Muscle of back (tissue), 13 donors: ENCODE data around the gene ZNRF2. TPM values are rescaled to one million over a fixed set of nuclear protein-coding genes. Genes with fewer than 3 reads are reported as not detected.

Experiments
- DNase-seq, 3 donors: peaks; one replicate each; pipeline versions ENCODE4 v3.0.0 to v3.0.0-alpha.2; 2013
- long read RNA-seq, 9 donors: transcript quantifications; one replicate each; lab custom pipeline, GENCODE V29; 2026
- polyA plus RNA-seq, 10 donors: library from polyadenylated mRNA; unstranded; fragments of 120-200 nt; gene quantifications; one replicate each; pipeline ENCODE4 v1.2.1, GENCODE V29; 2013; ENCODE audit not compliant: insufficient read length in 10 of 10

Gene ZNRF2
- 10 to 100 TPM in 7 of 10 donors, 1 to 10 TPM in 3; 9.4 to 13.6 (median 11.2) TPM for polyA plus RNA-seq
- long read RNA-seq, donor 1, partial matches to known transcripts: 8 of 12 reads
- long read RNA-seq, donor 1, other reads (novel, unspliced or antisense): 0 of 12 reads
- long read RNA-seq, donor 2, transcript ZNRF2-201 (5 exons, 3,460 nt): major isoform, 9 of 9 reads
- long read RNA-seq, donor 2, partial matches to known transcripts: 0 of 9 reads
- long read RNA-seq, donor 2, other reads (novel, unspliced or antisense): 0 of 9 reads
- long read RNA-seq, donor 3: 0 reads
- long read RNA-seq, donor 4, partial matches to known transcripts: 11 of 12 reads
- long read RNA-seq, donor 4, other reads (novel, unspliced or antisense): 0 of 12 reads
- long read RNA-seq, donor 5, partial matches to known transcripts: 0 of 2 reads
- long read RNA-seq, donor 5, other reads (novel, unspliced or antisense): 0 of 2 reads
- long read RNA-seq, donor 6, partial matches to known transcripts: 8 of 12 reads
- long read RNA-seq, donor 6, other reads (novel, unspliced or antisense): 0 of 12 reads
- long read RNA-seq, donor 7, partial matches to known transcripts: 10 of 13 reads
- long read RNA-seq, donor 7, other reads (novel, unspliced or antisense): 0 of 13 reads
- long read RNA-seq, donor 8, partial matches to known transcripts: 0 of 2 reads
- long read RNA-seq, donor 8, other reads (novel, unspliced or antisense): 0 of 2 reads
- long read RNA-seq, donor 9: 0 reads

DNA sequence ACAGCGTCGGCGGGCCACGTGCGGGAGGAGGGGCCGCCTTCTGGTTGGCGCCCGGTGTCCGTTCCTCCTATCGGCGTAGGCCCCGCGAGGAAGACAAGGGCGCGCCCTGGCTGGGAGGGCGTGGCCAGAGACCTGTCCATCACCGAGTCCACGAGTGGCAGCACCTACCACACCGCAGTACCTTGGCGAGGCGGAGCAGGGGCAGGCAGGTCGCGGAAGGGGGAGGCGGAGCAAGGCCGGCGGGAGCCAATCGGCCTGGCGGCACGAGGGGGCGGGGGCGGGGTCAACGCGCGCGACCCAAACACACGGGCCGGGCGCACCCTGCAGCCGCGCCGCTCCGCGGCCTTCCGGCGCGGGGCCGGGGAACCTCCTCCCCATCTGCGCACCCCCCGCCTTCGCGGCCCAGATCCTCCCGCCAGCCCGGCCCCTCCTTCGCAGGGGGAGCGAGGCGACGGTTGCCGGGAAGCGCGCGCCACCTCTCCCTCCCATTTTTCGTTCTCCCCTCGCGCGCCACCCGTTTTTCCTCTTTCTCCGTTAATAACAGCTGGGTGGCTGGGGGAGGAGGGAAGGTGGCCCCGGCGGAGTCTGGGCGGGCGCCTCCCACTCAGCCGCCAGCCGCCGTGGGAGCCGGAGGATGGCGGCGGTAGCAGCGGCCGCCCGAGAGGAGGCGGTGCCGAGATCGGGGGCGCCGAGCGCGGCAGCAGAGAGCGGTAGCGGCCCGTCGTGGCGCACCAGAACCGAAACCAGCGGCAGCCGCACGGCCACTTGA lies at the start of gene ZNRF2:
Gene ZNRF2 (plus strand): TSS at position 300 of the 769 bp plus-strand sequence. CDS start 761 bp downstream, outside the sequence.
- DNase-seq: peak; percentile 95 to 98 (median 96)

DNA sequence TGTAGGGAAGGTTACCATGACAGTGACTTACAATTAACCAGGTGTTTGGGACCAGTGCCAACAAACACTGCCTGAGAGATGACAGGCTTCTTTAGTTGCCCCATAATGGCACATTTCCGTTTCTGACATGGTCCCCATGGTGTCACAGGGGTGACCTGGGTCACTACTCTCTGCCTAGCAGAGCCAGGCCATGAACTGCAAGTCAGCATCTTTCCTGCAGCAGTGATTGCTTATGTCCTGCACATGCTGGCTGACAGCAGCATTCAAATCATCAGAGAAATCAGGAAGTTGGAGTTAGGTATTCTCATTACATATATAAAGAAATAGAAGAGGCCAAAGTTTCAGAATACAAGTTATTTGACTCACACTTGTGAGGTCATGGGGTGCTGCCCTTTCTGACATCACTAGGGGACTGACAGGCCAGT lies 47.1 kb upstream of the ZNRF2 start:
- DNase-seq: no peak

DNA sequence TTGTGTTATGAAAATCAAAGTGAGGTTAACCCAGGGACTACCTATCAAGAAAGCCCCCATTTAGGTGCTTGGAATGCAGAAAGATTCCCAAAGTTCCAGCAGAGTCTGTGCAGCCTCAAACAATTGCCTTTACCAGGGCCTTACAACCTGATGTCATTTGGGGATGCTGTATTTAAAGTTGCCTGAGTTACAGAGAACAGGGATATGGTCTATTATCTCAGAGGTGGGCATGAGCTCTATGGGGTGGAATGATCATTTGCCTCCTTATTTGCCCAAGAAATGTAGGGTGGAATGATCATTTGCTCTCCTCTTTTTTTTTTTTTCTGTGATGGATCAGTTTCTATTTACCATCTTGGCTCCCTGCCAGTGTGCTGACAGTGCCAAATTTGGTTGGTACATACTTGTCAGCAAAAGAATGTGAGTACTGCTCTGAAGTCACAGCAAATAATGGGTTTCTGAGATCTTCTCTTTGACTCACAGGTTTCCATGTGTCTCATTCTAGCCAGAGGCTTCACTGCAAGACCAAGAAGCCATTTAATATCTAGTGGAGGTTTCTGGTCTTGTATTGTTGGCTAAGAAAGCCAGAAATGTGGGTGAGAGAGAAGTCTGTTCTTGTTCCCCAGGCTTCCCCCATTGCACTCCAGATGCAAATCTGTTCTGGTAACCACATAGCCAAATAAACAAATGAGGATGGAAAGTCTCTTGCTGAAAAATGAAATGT lies 45.5 kb upstream of the ZNRF2 start:
- peak in 2 of 3 donors; percentile 42 to 59 for DNase-seq

DNA sequence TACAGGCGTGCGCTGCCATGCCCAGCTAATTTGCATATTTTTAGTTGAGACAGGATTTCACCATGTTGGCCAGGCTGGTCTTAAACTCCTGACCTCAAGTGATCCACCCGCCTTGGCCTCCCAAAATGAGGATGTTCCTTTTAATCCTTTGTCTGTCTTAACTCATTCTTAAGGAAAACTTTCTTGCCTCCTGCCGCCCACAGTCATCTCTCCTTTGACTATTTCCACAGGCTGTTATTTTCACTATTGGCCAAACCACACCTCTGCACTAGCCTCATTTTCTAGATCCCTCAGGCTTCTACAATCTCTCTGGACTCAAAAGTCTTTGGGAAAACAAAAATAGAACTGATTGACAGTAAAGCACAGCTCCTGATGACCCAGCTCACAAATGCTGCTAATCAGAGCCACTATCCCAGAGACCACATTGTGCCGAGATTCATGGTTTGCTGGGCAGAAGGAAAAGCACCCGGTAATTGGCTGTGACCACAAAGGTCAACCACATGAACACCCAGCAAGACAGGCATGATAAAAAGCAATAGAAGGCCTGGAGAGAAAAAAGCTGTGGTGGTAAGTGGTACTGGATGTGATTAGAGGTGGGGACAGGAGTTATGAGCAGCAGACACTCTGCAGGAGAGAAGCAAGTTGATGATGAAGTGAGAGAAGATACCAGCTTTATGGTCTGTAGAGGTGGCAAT lies 44.1 kb upstream of the ZNRF2 start:
- no peak for DNase-seq

DNA sequence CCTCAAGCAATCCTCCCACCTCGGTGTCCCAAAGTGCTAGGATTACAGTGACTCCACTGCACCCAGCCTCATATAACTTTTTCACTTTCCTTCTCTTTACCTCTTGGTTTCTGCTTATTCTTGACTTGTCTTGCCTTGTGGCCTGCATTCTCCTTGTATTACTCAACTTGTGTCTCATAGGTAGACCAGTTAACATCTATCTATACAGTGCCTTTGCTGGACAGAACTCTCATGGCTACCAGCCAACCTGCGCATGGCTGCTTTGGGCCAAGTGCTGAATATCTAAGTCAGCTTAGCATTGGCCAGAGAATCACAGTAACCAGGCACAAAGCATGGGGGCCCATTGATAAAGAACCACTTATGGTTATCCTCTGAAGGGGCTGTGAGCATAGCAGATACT lies 42.6 kb upstream of the ZNRF2 start:
- DNase-seq: no peak

DNA sequence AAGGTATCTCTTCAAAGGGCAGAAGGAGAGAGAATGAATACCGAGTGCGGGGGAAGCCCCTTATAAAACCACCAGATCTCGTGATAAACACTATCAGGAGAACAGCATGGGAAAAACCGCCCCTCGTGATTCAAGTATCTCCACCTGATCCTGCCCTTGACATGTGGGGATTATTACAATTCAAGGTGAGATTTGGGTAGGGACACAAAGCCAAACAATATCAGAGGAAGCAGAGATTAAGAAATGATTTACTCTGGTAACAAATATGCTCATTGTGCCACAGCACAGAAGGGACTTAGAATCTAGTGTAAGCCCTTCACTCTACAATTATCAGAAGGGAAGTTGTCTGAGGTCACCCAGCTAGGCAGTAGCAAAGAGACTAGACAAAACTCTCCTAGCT lies 40.1 kb upstream of the ZNRF2 start:
- DNase-seq: no peak

DNA sequence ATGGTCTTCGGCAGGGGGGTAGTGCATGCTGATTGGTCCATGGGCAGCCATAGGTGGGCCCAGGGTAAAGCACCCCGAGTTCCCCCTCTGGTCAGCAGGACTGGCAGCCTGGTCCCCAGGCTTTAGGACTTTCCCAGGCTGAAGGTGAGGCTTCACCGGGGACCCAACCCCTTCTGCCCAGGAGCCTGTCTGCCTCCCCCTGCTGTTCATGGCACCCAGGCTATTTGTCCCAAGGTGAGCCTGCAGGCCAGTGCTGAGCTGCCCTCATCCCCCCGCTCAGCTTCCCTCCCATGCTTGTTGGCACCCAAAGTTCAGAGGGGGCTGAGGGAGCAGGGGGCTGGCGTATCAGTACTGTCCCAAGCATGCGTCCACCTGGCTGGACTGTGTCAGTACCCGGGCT lies 38.5 kb upstream of the ZNRF2 start:
- DNase-seq: no peak

DNA sequence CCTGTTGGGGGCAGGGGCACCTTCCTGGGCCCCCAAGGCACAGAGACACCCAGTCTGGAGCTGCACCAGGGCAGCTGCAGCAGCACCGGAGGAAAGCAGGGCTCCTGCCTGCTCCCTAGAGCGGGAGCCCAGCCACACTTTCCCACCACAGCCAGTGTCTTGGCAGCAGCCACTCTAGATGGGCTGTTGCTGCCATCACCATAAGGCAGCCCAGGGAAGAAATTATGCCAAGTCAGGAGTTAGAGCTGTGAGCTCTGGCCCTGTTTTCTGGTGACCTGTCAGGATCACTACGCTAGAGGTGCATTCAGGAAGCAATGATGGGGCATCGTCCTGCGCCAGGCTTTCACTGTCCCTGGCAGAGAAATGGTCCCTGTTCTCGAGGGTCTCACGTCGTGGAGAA lies 38.0 kb upstream of the ZNRF2 start:
- no peak for DNase-seq

DNA sequence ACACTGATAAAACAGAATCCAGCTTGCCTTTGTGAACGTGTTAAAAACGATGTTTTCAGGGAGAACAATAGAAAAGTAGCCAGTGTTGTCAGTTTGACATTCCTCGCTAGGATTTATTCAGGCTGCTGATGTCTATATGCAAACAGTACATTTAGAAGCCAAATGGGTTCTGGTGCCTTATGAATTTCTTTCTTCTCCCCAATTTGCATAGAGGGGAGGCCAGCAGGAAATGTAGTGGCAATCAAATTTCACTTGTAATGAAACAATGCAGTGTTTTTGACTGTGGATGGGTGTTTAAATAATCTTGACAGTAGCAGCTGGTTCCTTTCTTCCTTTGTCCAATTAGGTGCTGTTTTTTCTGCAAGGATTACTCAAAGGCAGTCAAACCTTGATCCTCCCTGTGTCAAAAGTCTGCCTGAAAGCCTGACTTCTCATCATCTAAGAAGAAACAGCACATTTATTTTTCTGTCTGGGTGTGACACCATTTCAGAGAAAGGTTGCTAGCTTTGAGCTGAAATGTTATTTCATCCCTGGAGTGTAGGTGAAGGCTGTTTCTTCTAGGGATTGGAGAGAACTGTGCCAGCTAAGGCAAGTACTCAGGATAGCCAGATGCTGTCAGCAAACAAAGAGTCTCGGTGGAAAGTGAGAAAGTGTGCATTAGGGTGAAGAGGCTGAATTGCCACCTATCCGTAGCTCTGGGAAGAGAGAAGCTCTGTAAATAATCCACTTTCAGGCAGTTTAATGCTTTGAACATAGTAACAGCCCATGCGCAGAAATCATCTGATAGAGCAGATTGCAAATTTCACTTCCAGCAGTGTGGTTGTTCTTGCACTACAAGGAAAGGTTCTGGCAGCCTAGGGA lies 36.6 kb upstream of the ZNRF2 start:
- DNase-seq: no peak

DNA sequence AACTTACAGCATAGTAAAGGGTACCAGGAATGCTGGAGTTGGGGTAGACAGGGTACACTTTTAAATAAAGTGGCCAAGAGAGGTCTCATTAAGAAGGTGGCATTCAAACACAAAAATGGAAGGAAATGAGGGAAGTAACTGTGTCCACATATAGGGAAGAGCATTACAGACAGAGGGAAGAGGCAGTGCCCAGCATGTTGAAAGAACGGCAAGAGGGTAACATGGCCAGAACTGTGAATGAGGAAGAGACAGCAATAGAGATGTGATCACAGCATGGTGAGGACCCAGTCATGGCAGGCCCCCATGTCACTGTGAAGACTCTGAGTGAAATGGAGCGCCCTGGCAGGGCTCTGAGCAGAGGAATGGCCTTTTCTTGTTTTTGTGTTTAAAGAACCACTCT lies 35.1 kb upstream of the ZNRF2 start:
- no peak for DNase-seq

DNA sequence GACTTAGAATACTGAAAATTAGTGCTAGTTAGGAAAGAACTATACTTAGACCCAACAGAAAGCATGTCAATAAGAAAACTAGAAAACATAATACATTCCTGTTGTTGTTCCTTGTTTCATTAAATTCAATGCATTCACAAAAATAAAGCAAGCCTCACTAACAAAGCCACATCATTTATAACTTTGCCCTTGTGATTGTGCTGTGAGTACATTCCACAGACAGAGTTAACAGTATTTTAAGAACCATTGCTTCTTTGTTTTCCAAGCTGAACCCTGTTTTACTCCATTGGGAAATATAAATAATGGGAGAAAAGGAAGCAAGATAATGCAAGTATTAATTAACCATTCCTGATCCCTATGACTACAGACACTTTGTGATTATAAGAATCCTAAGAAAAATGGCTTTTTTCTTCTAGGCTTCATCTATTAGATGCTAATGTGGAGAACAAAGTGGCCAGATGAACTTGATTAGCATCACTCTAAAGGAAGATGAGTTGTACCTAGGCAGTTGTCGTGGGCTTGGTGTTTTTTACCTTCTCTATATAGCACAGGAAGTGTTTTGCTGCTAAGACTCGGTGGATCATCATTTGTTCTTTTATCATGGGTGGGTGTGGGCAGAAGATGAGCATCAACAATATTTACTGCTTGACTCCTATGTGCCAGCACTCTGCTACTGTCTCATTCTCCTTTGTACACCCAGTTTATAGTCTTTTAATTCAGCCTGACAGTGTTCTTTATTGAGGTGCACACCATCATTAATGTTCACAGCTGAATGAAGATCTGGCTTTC lies 34.2 kb upstream of the ZNRF2 start:
- DNase-seq: no peak

DNA sequence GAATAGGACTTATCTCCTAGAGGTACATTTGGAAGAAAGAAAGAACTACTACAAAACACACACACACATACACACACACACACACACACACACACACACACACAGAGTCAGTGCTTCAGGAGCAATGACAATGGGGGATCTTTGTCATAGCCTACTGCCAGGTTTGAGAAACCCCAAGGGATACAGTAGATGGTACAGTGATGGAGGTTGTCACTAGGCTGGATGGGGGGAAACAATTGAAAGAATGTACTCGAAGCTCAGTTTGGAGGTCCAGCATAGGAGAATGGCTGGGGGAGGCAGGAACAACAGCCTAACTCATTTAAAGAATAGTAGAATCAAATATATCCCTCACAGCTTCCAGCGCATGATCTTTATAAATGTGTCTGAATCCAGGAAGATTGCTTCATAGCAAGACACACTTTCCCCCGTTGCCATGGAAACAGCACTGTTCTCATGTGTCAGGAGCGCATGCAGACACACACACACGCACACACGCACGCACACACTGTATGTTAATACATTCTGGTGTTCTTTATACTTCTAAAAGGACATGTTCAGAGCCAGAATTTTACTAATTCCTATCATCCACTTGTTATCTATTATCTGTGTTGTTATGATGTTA lies 32.6 kb upstream of the ZNRF2 start:
- DNase-seq: peak in 1 of 3 donors; percentile 23

DNA sequence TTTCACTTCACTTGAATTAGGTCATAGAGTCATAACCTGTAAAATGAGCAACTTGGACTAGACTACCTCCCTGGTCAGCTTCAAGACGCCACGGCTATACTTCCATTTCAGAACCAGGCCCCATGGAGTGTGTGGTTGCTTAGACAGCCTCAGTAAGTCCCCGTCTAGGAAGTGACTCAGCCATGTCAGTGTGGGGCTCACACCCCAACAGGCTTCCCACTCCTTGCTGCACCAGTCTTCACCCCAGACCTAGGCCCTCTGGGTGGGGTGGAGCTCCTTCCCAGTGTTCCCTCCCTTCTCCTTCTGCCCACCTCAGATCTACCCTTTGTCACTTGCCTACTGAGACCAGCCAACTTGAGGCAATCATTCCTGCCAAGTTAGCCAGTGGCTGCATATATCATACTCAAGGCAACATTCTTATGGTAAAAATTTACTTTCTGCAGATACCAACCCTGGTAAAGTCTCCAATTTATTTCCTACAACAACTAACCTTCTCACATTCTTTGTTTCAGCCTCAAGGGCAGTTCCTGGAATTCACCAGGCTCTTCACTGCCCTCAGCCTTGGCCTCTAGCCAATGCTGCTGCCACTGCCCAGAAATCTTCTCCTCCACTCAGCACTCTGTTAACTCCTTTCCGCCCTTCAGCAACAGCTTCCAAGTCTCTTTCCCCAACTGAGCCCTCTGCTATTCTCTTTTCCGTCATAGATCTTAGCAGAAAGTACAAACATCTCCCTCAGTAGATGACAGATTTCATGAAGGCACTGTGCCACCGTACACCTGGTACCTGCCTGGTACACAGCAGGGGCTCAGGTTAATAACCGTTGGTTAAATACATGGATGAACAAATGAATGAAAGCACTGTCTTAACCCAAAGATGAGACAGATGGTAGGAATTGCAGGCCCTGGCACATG lies 31.3 kb upstream of the ZNRF2 start:
- peak in 2 of 3 donors; percentile 36 to 53 for DNase-seq

DNA sequence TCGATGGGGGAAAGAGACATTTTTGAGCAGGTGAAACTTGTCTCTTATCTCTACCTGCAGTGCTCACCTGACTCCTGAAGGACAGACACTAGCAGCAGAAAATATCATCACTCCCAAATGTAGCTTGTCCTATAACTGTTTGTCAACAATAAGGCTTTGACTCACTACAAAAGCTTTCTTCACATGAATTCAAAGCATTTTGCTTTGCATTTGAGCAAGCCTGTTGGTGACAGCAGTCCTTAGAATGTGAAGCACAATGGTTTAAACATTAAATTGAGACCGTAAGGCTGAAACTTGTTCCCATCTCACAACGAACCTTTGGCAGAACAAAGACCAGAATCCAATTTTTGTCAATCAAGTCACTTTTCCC lies 30.6 kb upstream of the ZNRF2 start:
- DNase-seq: no peak

DNA sequence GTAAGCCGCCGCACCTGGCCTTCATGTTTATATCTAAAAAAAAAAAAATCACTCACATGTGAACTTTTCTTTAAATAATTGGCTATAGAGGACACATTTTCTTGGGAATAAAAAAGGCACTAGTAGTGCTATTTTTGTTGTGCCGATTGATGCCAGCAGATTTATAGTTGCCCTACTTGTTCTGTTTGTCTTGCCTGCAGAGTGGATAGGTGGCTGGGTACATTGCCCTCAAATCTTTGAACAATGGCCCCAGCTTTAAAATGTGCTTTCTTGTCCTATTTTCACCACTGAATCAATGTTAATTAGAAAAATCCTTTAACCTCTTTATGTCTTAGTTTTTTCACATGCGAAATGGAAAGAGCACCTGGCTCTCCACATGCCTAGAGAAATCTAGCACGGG lies 30.1 kb upstream of the ZNRF2 start:
- DNase-seq: no peak

DNA sequence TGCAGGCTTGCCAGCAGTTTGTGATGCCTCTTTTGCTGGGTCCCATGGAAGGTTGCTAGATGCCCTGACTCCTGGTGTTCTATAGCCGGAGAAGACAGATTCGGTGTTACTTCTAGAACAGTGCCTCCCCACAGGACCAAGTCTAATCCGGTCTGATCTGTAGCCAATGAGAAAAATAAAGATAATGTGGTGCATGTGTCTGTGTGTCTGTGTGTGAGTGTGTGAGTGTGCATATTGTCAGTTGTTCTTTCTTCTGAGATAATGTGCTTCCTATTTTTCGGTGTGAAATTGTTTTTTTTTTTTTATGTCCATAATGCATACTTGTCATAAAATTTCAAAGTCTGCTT lies 29.7 kb upstream of the ZNRF2 start:
- DNase-seq: no peak

DNA sequence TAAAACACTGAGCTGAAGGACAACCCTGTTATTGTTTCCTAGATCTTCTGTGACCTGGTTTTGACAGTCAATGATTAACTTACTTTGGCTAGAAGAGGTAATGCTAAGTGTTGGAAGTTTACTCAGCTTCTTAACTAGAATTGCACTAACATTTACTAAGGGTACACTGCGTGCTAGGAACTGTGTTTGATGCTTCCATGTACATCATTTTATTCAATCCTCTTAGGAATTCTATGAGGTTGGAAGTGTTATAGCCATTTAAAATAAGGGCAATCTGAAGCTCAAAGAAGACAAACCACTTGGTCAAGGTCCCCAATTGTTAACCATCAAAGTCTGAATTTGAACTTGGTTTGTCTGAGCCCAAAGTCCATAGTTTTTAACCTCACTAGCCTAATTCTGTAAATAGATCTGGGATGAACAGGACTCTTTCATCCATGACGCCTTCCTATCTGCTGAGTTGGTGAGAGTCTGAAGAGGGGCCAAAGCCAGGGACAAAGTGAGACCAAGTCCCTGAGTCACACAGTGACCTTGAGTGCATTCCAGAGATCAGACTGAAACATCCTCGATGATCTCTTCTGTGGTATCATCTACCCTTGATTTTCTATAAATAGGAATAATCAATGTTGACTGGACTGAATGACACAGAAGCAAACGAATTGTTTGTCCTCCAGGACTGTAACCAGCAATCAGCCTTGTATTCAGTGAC lies 29.2 kb upstream of the ZNRF2 start:
- DNase-seq: no peak
